ENCODE measurements around the gene MYOCD. TPM values are rescaled to one million over a fixed set of nuclear protein-coding genes. Genes with fewer than 3 reads are reported as not detected.

Gene MYOCD
- polyA plus RNA-seq, 1 donor (not counting 4 experiments of a cell fraction or from before 2014, with no cell fraction given), result not detected

DNA sequence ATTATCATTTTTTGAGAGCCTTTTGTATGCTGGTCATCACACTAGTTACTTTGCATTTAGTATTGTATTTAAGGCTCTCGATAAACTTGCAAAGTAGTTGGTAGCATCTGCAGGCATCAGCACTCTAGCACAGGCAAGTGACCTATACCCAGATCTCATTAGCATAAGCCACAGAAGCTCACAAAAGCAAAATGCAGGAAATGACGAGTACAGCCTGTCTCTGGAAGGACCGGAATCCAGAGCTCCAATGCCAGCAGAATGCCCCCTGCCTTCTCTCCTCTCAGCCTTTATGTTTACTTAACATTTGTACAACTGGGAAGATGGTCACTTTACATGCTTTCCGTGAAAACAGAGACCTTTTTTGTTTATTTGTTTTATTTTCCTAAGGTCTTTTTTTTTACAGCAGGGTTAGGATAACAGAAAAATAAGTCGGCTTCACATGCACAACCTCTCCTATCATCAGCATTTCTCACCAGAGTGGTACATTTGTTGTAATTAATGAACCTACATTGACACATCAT is 45.4 kb upstream of the MYOCD start:
- peak; percentile 67 for FAIRE-seq
- DNase-seq (ENCODE audit: low read depth, low spot score), result no peak
- no peak overlapping the region for H3K9ac ChIP-seq (ENCODE audit: control insufficient read depth, extremely low read depth, insufficient read depth, low read length)

GRCh38 chr17:12622726-12623125 is 43.0 kb upstream of the MYOCD start:
- TF ChIP-seq, protein P1, sequence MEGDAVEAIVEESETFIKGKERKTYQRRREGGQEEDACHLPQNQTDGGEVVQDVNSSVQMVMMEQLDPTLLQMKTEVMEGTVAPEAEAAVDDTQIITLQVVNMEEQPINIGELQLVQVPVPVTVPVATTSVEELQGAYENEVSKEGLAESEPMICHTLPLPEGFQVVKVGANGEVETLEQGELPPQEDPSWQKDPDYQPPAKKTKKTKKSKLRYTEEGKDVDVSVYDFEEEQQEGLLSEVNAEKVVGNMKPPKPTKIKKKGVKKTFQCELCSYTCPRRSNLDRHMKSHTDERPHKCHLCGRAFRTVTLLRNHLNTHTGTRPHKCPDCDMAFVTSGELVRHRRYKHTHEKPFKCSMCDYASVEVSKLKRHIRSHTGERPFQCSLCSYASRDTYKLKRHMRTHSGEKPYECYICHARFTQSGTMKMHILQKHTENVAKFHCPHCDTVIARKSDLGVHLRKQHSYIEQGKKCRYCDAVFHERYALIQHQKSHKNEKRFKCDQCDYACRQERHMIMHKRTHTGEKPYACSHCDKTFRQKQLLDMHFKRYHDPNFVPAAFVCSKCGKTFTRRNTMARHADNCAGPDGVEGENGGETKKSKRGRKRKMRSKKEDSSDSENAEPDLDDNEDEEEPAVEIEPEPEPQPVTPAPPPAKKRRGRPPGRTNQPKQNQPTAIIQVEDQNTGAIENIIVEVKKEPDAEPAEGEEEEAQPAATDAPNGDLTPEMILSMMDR (optimal IDR thresholded peaks at IDR 0.05 in 1 of 3, IDR thresholded peaks at IDR 0.05 in 1 of 3, conservative IDR thresholded peaks at IDR 0.05 in 1 of 3; ENCODE audit: extremely low read depth in 1 of 3, insufficient read depth in 2 of 3, low read length in 3 of 3), result no peak
- TF ChIP-seq EZH2 (IDR thresholded peaks at IDR 0.05; ENCODE audit: low read length), result no peak
- no peak for FAIRE-seq
- H3K36me3 ChIP-seq (ENCODE audit: control insufficient read depth in 2 of 2, extremely low read depth in 1 of 2, insufficient read depth in 2 of 2, low read length in 2 of 2), result no peaks in the 10 kb centered on the region
- peaks cover 17% of the 10 kb centered on the region for H3K4me1 ChIP-seq (ENCODE audit: control insufficient read depth, extremely low read depth, insufficient read depth, low read length)
- H3K9me3 ChIP-seq (ENCODE audit: control insufficient read depth, low read depth, low read length), result no peaks in the 10 kb centered on the region
- dilution Hi-C loops (cut with MboI; ENCODE audit: extremely low pct_ligation_motif_present, low sequenced_read_pairs), result no loop called here
- no peaks in the 10 kb centered on the region for H4K20me1 ChIP-seq (ENCODE audit: control insufficient read depth, extremely low read depth, insufficient read depth, low read length)
- no peaks in the 10 kb centered on the region for H3K79me2 ChIP-seq (ENCODE audit: control insufficient read depth, insufficient read depth, low read length)
- no peak overlapping the region for H3K9ac ChIP-seq (ENCODE audit: control insufficient read depth, extremely low read depth, insufficient read depth, low read length)
- H2AFZ ChIP-seq (ENCODE audit: control insufficient read depth, low read length), result no peak overlapping the region
- no peaks in the 10 kb centered on the region for H3K9me1 ChIP-seq (ENCODE audit: control insufficient read depth, extremely low read depth, insufficient read depth, low read length)
- DNase-seq (ENCODE audit: low read depth, low spot score), result no peak
- no peak overlapping the region for H3K4me3 ChIP-seq (ENCODE audit: control insufficient read depth in 2 of 3, extremely low read depth in 1 of 3, insufficient read depth in 2 of 3, low read depth in 1 of 3, low read length in 3 of 3)
- H3K4me2 ChIP-seq (ENCODE audit: control insufficient read depth, extremely low read depth, insufficient read depth, low read depth, low read length), result no peak overlapping the region
- no peaks in the 10 kb centered on the region for H3K27me3 ChIP-seq (ENCODE audit: control insufficient read depth, extremely low read depth, insufficient read depth, low read length)
- H3K27ac ChIP-seq (ENCODE audit: control insufficient read depth, insufficient read depth, low read length), result no peak overlapping the region

More for the DNA sequence above, 45.4 kb upstream of the MYOCD start:
- no peak for TF ChIP-seq EZH2 (IDR thresholded peaks at IDR 0.05; ENCODE audit: low read length)
- TF ChIP-seq, protein P1 (optimal IDR thresholded peaks at IDR 0.05 in 1 of 3, IDR thresholded peaks at IDR 0.05 in 1 of 3, conservative IDR thresholded peaks at IDR 0.05 in 1 of 3; ENCODE audit: extremely low read depth in 1 of 3, insufficient read depth in 2 of 3, low read length in 3 of 3), result no peak
- dilution Hi-C loops (cut with MboI; ENCODE audit: extremely low pct_ligation_motif_present, low sequenced_read_pairs), result no loop called here
- peak overlapping the region; percentile 10 for H3K27ac ChIP-seq (ENCODE audit: control insufficient read depth, insufficient read depth, low read length)
- H3K36me3 ChIP-seq (ENCODE audit: control insufficient read depth in 2 of 2, extremely low read depth in 1 of 2, insufficient read depth in 2 of 2, low read length in 2 of 2), result no peaks in the 10 kb centered on the region
- H4K20me1 ChIP-seq (ENCODE audit: control insufficient read depth, extremely low read depth, insufficient read depth, low read length), result no peaks in the 10 kb centered on the region
- no peaks in the 10 kb centered on the region for H3K9me3 ChIP-seq (ENCODE audit: control insufficient read depth, low read depth, low read length)
- H3K4me2 ChIP-seq (ENCODE audit: control insufficient read depth, extremely low read depth, insufficient read depth, low read depth, low read length), result peak overlapping the region; percentile 64
- H2AFZ ChIP-seq (ENCODE audit: control insufficient read depth, low read length), result peak overlapping the region; percentile 34
- peaks cover 14% of the 10 kb centered on the region for H3K4me1 ChIP-seq (ENCODE audit: control insufficient read depth, extremely low read depth, insufficient read depth, low read length)
- no peaks in the 10 kb centered on the region for H3K79me2 ChIP-seq (ENCODE audit: control insufficient read depth, insufficient read depth, low read length)
- no peaks in the 10 kb centered on the region for H3K9me1 ChIP-seq (ENCODE audit: control insufficient read depth, extremely low read depth, insufficient read depth, low read length)
- no peaks in the 10 kb centered on the region for H3K27me3 ChIP-seq (ENCODE audit: control insufficient read depth, extremely low read depth, insufficient read depth, low read length)
- peak overlapping the region in 1 of 3 experiments; percentile 24 for H3K4me3 ChIP-seq (ENCODE audit: control insufficient read depth in 2 of 3, extremely low read depth in 1 of 3, insufficient read depth in 2 of 3, low read depth in 1 of 3, low read length in 3 of 3)
